Thyroid gland (tissue), 4 donors: ENCODE measurements around the gene THRB. TPM values are rescaled to one million over a fixed set of nuclear protein-coding genes. Genes with fewer than 3 reads are reported as not detected.

ENCODE experiments used
- DNase-seq, 2 donors: peaks; one replicate each; pipeline ENCODE4 v3.0.0-alpha.2; 2019
- H3K27ac ChIP-seq, 3 donors: fragments of 200-600 bp; sonication (generic); 1 replicate in 2 of 3; 2 replicates in 1 of 3; pipeline ENCODE4 v1.5.1; 2016 to 2019; ENCODE audit warnings: mild to moderate bottlenecking in 1 of 3, moderate library complexity in 1 of 3
- H3K27me3 ChIP-seq: fragments of 200-600 bp; sonication (generic); one replicate; pipeline ENCODE4 v1.5.1; 2019
- H3K36me3 ChIP-seq, 2 donors: fragments of 200-600 bp; sonication (generic); one replicate each; pipeline ENCODE4 v1.5.1; 2016 to 2019
- H3K4me1 ChIP-seq, 2 donors: fragments of 200-600 bp; sonication (generic); one replicate each; pipeline ENCODE4 v1.5.1; 2017 to 2019
- H3K4me3 ChIP-seq, 3 donors: fragments of 200-600 bp; sonication (generic); replicated peaks in 1 of 3; 1 replicate in 2 of 3; 2 replicates in 1 of 3; pipeline ENCODE4 v1.5.1; 2016; ENCODE audit warnings: mild to moderate bottlenecking in 1 of 3
- H3K9me3 ChIP-seq: fragments of 200-600 bp; sonication (generic); one replicate; pipeline ENCODE4 v1.5.1; 2017
- CTCF ChIP-seq, 6 experiments: fragments of 200-600 bp in 3 of 6; fragments of 450-650 bp in 3 of 6; sonication (generic) in 3 of 6; IDR thresholded peaks; one replicate each; pipeline ENCODE4 v1.5.1; 2016 to 2019; ENCODE audit warnings: antibody characterized with exemption in 6 of 6, mild to moderate bottlenecking in 2 of 6, inconsistent platforms in 1 of 6, moderate library complexity in 1 of 6
- POLR2A ChIP-seq, 2 donors: fragments of 450-650 bp; IDR thresholded peaks; one replicate each; pipeline ENCODE4 v1.6.1; 2017; ENCODE audit warnings: antibody characterized with exemption in 2 of 2, mild to moderate bottlenecking in 2 of 2, moderate library complexity in 1 of 2
- WGBS, 2 donors: methylation state at CpG; one replicate each; pipeline ENCODE4 v1.1.5; 2017; 5-methylcytosine and 5-hydroxymethylcytosine counted together
- intact Hi-C: fragments of 100-400 bp; cut with DNase I; formaldehyde crosslinking; loops from one replicate; pipeline ENCODE4 v1.15.1; 2023
- total RNA-seq, 4 donors: library from RNA; depleted of rRNA; stranded (reverse); fragments of >200 nt; gene quantifications; one replicate each; pipeline ENCODE4 v1.2.3, GENCODE V29; 2016

The THRB gene
- total RNA-seq, 4 donors from 2014 or later, result 11.1 to 33.2 (median 13.4) TPM

- Histone ChIP-seq H3K36me3 (no peaks in the 10 kb centered on the region), H3K27me3 (no peaks in the 10 kb centered on the region), H3K27ac (no peak overlapping the region), H3K4me1 (peaks cover 0 to 20% of the 10 kb centered on the region in 2 donors), H3K4me3 (no peak overlapping the region), H3K9me3 (no peaks in the 10 kb centered on the region)
- DNase-seq, result peak; percentile 12 to 38
- intact Hi-C loops, result no loop called here
- TF ChIP-seq POLR2A (IDR thresholded peaks at IDR 0.05) (no peak), CTCF (IDR thresholded peaks at IDR 0.05) (no peak)
- 37 to 42% methylated on average over 4 of the region's 4 CpGs for WGBS, 2 donors
Observed at GRCh38 chr3:24220859-24221657, 273.6 kb downstream of the THRB start.

GRCh38 chr3:24215502-24215901, 279.1 kb downstream of the THRB start:
- Histone ChIP-seq H3K27me3 (no peaks in the 10 kb centered on the region), H3K9me3 (no peaks in the 10 kb centered on the region), H3K4me3 (no peak overlapping the region), H3K27ac (no peak overlapping the region), H3K36me3 (no peaks in the 10 kb centered on the region), H3K4me1 (peaks cover 0 to 3% of the 10 kb centered on the region in 2 donors)
- no peak for DNase-seq
- 78 to 91% methylated on average over 2 of the region's 2 CpGs for WGBS, 2 donors
- intact Hi-C loops, result no loop called here
- TF ChIP-seq POLR2A (IDR thresholded peaks at IDR 0.05) (no peak), CTCF (IDR thresholded peaks at IDR 0.05) (no peak)

GRCh38 chr3:24211381-24211780, 283.3 kb downstream of the THRB start:
- Histone ChIP-seq H3K27ac (no peak overlapping the region), H3K4me1 (no peaks in the 10 kb centered on the region), H3K9me3 (no peaks in the 10 kb centered on the region), H3K4me3 (no peak overlapping the region), H3K27me3 (no peaks in the 10 kb centered on the region), H3K36me3 (no peaks in the 10 kb centered on the region)
- 85 to 98% methylated on average over 3 of the region's 3 CpGs for WGBS, 2 donors
- no peak for DNase-seq
- no peak for TF ChIP-seq CTCF (IDR thresholded peaks at IDR 0.05)
- intact Hi-C loops, result no loop called here

GRCh38 chr3:24202071-24202470, 292.6 kb downstream of the THRB start:
- DNase-seq, result no peak
- Histone ChIP-seq H3K4me3 (no peak overlapping the region), H3K4me1 (no peaks in the 10 kb centered on the region), H3K27ac (no peak overlapping the region), H3K9me3 (no peaks in the 10 kb centered on the region), H3K27me3 (no peaks in the 10 kb centered on the region), H3K36me3 (no peaks in the 10 kb centered on the region)
- intact Hi-C loops, result no loop called here
- no peak for TF ChIP-seq CTCF (IDR thresholded peaks at IDR 0.05)
- no peak for TF ChIP-seq POLR2A (IDR thresholded peaks at IDR 0.05)
- 82 to 90% methylated on average over 2 of the region's 2 CpGs for WGBS, 2 donors

GRCh38 chr3:24201301-24201700, 293.3 kb downstream of the THRB start:
- H3K9me3 ChIP-seq, result no peaks in the 10 kb centered on the region

More at GRCh38 chr3:24201301-24201700, 293.3 kb downstream of the THRB start:
- WGBS, 2 donors, result 92 to 93% methylated on average over 1 of the region's 1 CpG
- DNase-seq, result no peak
- H3K4me3 ChIP-seq, result no peak overlapping the region
- no peaks in the 10 kb centered on the region for H3K36me3 ChIP-seq
- intact Hi-C loops, result no loop called here
- TF ChIP-seq CTCF (IDR thresholded peaks at IDR 0.05), result no peak
- TF ChIP-seq POLR2A (IDR thresholded peaks at IDR 0.05), result no peak
- H3K4me1 ChIP-seq, result no peaks in the 10 kb centered on the region
- no peak overlapping the region for H3K27ac ChIP-seq
- no peaks in the 10 kb centered on the region for H3K27me3 ChIP-seq
